ENCODE measurements around the gene LGALS9B.
"Not testable (repeated sequence)": the region's sequence is repeated elsewhere in the genome, so short reads cannot be mapped to it uniquely, and the experiment has no call there.

Gene LGALS9B

GRCh38 chr17:20401306-20402022, 65.9 kb downstream of the LGALS9B start:
- not testable (repeated sequence) for DNase-seq

- not testable (repeated sequence) for DNase-seq
Observed at GRCh38 chr17:20400559-20401305, 66.6 kb downstream of the LGALS9B start.

Measured in activated gamma-delta T cell treated with Interleukin-2 at 50 U/mL for 16 hours (primary cell).